HG03354 (cell line): ENCODE measurements around the gene LRRTM4.
"Not testable (repeated sequence)": the region's sequence is repeated elsewhere in the genome, so short reads cannot be mapped to it uniquely, and the experiment has no call there.

ENCODE experiments used
- ATAC-seq: cut with Tn5 transposase; IDR thresholded peaks from one replicate; pipeline ENCODE4 v1.9.1; 2021; ENCODE audit warnings: mild to moderate bottlenecking; ENCODE audit not compliant: unreplicated experiment, poor library complexity, severe bottlenecking

LRRTM4 gene

DNA sequence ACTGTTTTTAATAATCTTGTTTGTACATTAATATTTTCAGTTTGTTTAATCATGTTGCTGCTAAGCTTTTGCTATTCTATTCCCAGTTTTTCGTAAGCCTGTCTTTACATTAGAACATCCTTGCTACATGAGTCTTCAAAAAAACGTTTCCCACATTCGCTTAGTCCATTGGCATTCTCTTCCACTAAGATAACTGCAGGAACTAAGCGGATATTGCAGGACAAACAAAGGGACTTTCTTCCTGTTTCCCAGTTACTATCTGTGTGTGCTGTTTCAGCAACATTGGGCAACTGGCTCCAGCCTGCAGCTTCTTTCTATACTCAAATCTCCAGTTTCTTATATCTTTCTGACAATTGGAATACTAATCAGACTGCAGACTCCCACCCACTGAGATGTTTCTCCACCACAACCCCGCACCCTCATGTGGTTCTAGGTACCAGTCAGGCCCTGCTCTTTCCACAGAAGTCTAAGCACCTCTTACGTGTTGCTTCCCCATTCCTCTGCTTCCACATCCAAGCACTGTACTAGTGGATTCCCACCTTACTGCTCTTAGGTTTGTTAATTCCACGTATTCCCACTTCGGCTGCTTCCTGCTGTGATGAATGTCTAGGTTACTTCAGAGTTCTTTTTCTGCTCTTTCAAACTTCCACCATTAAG lies 420.3 kb downstream of the LRRTM4 start:
- ATAC-seq, result no peak

DNA sequence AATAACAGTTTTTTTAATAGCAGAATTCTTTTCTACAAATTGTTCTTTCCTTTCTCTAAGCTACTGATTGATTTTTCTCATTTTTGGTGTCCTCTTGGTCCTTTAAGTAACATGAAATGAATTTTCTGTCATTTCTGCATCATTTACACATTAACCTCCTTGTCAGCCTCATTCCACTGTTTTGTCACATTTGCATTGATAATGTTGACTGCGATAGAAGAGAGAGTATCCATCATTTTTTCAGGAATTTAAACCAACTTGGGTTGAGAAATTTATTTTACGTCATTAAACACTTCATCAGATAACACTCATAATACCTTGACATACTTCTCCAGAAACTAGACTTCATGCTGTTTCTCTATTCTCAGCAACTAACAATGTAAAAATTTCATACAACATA lies 422.2 kb downstream of the LRRTM4 start:
- ATAC-seq, result no peak

DNA sequence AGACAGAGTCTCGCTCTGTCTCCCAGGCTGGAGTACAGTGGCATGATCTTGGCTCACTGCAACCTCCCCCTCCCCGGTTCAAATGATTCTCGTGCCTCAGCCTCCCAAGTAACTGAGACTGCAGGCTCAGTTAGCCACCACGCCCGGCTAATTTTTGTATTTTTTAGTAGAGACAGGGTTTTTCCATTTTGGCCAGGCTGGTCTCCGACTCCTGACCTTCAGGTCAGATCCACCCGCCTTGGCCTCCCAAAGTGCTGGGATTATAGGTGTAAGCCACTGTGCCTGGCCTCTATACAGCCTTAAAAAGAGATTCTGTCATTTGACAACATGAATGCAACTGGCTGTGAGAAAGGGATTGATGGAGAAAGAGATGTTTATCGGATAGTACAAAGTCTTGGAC lies 426.7 kb downstream of the LRRTM4 start:
- not testable (repeated sequence) for ATAC-seq

- no peak for ATAC-seq
Observed at GRCh38 chr2:77095096-77095495, 427.1 kb downstream of the LRRTM4 start.

DNA sequence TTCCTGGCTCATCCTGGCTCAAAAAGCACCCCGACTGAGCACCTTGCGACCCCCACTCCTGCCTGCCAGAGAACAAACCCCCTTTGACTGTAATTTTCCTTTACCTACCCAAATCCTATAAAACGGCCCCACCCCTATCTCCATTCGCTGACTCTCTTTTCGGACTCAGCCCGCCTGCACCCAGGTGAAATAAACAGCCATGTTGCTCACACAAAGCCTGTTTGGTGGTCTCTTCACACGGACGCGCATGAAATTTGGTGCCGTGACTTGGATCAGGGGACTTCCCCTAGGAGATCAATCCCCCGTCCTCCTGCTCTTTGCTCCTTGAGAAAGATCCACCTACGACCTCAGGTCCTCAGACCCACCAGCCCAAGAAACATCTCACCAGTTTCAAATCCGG lies 433.8 kb downstream of the LRRTM4 start:
- ATAC-seq, result not testable (repeated sequence)

GRCh38 chr2:77087987-77088414 lies 434.2 kb downstream of the LRRTM4 start:
- no peak for ATAC-seq

DNA sequence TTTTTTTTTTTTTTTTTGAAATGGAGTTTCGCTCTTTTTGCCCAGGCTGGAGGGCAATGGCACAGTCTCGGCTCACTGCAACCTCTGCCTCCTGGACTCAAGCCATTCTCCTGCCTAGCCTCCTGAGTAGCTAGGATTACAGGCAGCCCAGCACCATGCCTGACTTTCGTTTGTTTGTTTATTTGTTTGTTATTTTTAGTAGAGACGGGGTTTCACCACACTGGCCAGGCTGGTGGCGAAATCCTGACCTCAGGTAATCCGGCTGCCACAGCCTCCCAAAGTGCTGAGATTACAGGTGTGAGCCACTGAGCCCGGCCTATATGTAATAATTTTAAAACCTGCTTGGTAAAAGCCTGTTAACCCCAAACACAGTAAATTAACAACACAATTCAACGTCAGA lies 435.7 kb downstream of the LRRTM4 start:
- ATAC-seq, result no peak

GRCh38 chr2:77086051-77086450 lies 436.1 kb downstream of the LRRTM4 start:
- no peak for ATAC-seq

DNA sequence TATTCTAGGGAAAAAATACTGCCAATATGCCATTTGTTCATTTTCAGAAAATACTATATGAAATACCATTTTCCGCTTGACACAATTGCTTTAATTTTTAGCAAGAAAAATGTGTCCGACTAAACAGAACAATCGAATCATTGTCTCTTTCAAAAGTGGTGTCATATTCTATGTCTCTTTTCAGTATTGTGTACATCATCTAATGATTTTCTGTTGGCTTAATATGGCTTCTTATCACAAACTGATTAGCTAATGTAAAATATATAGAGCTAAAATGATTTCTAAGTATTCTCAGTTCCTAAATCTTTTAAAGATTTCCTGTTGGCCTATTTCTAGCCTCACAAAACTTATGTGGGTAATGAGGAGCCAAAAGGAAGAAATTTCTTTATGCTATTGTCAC lies 436.6 kb downstream of the LRRTM4 start:
- no peak for ATAC-seq

DNA sequence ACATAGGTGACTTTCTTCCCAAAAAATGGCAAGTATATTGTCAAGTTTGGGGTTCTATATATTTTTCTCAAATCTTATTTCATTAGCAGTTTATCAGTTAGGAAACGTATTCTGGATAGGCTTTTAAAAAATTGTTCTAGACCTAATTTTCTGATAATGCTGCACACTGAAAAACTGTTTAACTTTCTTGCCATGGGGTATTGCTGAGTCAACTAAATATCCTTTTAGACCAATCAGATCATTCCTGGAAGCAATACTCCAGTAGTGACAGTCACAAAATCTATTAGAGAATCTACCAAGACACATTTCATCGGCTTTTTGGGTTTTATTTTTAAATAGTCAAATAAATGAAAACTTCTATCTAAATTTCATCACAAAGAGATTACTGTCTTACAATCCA lies 440.6 kb downstream of the LRRTM4 start:
- ATAC-seq, result no peak

DNA sequence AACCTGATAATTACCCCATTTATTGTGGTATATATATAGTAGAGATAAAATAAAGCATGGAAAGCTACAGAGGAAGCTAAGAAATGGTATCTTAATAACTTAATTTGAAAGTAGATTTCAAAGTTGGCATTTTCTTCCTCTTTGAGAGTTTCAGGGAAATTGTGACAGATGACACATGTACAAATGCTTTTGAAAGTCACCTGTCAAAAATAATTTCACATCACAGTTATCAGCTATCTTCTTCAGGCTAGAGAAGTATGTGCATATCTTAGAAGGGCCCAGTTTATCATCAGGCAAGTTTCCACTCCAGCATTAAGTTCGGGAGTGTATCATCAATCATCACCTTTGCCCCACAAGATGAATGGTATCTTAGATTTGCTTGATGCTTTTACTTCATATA lies 457.9 kb downstream of the LRRTM4 start:
- ATAC-seq, result no peak

- no peak for ATAC-seq
Observed at GRCh38 chr2:77054938-77055337, 467.2 kb downstream of the LRRTM4 start.

DNA sequence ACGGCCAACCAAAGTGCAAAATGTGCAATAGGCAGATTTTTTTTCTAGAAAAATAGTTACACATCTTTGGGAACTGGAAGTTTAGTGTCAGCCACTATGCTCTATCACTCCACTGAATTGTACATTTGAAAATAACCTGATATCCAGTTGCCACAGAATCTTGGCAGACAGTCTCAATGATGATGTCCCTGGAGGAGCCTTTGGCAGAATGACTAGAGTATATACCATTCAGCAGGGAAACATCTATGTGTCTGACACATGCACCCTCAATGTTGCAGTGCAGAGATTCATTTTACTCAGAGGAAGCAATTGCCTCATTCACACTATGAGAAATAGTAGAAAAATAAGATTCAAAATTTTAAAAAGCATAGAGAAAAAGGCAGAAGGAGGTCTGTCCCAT lies 475.8 kb downstream of the LRRTM4 start:
- no peak for ATAC-seq

DNA sequence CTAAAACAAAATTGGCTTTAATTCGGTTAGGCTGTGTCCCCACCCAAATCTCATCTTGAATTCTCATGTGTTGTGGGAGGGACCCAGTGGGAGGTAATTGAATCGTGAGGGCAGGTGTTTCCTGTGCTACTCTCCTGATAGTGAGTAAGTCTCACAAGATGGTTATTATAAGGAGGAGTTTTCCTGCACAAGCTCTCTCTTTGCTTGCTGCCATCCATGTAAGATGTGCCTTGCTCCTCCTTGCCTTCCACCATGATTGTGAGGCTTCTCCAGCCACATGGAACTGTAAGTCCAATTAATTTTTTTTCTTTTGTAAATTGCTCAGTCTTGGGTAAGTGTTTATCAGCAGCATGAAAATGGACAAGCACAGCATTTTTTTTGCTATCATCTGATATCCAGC lies 476.7 kb downstream of the LRRTM4 start:
- ATAC-seq, result not testable (repeated sequence)

GRCh38 chr2:77034445-77034844 lies 487.7 kb downstream of the LRRTM4 start:
- ATAC-seq, result no peak

GRCh38 chr2:77029237-77029636 lies 492.9 kb downstream of the LRRTM4 start:
- ATAC-seq, result not testable (repeated sequence)

GRCh38 chr2:77028032-77028600 lies 494.1 kb downstream of the LRRTM4 start:
- ATAC-seq, result no peak

- no peak for ATAC-seq
Observed at GRCh38 chr2:77025714-77026113, 496.5 kb downstream of the LRRTM4 start.

DNA sequence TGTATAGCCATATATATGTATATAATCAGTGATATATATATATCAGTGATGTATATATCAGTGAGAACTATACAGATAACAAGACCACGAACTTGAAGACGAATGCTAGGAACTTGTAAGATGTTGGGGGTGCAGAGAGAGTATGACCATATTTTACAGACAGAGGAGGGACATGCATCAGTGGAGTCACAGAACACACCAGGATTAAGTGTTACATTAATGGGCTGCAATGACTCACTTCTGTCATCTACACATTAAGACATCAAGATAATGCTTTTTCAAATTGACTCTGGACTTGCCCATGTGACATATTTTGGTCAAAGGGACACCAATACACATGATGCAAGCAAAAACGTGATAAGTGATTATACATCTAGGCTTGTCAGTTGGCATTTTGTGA lies 501.0 kb downstream of the LRRTM4 start:
- ATAC-seq, result no peak

DNA sequence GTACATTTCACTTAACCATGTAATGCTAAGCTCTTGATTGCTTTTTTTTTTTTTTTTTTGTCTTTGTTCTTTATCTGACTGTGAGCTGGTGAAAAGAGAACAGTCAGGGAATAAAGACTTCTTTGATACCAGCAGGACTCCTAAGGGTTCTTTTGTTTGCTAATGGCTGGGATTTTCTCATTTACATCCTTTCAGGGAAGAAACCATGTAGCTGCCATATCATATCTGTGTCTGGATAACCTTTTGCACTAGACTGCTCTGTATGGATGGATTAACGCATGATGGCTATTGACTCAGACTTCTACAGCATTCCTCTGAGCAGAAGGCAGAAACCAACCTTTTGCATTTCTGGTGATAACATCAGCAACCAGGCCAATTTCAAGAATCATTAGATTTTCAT lies 504.0 kb downstream of the LRRTM4 start:
- no peak for ATAC-seq

- ATAC-seq, result no peak
Observed at GRCh38 chr2:77017355-77017745, 504.8 kb downstream of the LRRTM4 start.
